Body of pancreas (tissue), 4 donors: ENCODE measurements around the gene DLEC1.

Source experiments
- CTCF ChIP-seq, 7 experiments: fragments of 450-650 bp in 4 of 7; fragments of 200-600 bp in 3 of 7; sonication (generic) in 3 of 7; IDR thresholded peaks; one replicate each; pipeline ENCODE4 v1.5.1; 2016 to 2019; ENCODE audit warnings: antibody characterized with exemption in 7 of 7
- POLR2A ChIP-seq, 3 donors: fragments of 450-650 bp; IDR thresholded peaks; one replicate each; pipeline ENCODE4 v1.6.1; 2016; ENCODE audit warnings: antibody characterized with exemption in 3 of 3, mild to moderate bottlenecking in 2 of 3

DNA sequence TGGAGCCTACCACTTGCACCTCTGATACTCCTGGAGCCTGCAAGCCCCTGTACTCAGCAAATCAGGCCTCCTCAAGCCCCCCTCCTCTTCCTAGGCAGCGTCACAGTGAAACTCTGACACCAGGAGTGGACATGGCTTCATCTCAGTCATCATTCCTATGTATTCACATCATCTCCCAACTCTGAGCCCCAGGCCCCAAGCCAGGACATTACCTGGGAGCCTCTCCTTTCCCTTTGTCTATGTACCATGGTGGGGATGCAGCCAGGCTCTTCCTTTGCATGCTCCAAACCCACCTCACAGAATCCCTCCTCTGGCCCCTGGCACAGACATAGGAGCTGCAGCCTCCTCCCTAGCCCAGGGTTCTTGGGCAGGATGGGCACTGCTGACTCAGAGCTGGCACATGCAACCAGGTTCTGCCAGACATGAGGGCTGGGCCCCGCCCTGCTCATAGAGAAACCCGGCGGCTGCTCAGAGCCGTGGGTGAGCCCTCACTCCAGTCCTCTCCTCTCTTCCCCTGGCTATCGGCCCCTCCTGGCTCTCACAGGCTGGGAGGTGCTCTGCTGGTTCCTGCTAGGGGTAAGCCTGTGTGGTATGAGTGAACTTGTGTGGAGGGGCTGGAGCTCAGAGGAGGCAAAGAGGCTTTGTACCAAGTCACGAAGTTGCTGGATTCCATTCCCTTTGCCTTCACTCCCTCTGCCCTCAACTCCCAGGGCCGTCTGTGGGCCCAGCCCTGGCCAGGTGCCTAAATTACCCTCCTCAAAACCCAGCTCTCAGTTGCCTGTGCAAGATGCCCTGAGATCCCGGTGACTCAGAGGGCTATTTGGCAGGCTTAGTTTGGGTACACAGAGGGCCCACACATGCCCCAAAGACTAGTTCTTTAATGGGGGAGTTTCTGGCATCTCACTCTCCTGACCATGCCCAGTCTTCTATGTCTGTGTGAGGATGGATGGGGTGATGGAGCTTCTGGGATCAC is 7.7 kb upstream of the DLEC1 start:
- TF ChIP-seq CTCF (IDR thresholded peaks at IDR 0.05) (no peak), POLR2A (IDR thresholded peaks at IDR 0.05) (no peak)
